ENCODE data around the gene FAM219B. TPM values are rescaled to one million over a fixed set of nuclear protein-coding genes. Genes with fewer than 3 reads are reported as not detected.
A peak's percentile ranks its signal among the peaks of the same experiment; 100 is the strongest.
"Not testable (repeated sequence)": the region's sequence is repeated elsewhere in the genome, so short reads cannot be mapped to it uniquely, and the experiment has no call there.

The FAM219B gene
- total RNA-seq, 1 experiment from 2014 or later: 29.3 TPM

GRCh38 chr15:74913799-74914198 lies 7.1 kb upstream of the FAM219B start:
- H3K27me3 ChIP-seq; DNase-seq; H3K9me3 ChIP-seq (replicated peaks); H3K4me1 ChIP-seq; H3K27ac ChIP-seq; H3K4me3 ChIP-seq: not testable (repeated sequence)
- peaks cover 55% of the 10 kb centered on the region for H3K36me3 ChIP-seq

- Histone ChIP-seq H3K4me1 (no peaks in the 10 kb centered on the region), H3K27me3 (no peaks in the 10 kb centered on the region), H3K4me3 (no peak overlapping the region), H3K36me3 (peaks cover 48% of the 10 kb centered on the region), H3K27ac (no peak overlapping the region), H3K9me3 (replicated peaks) (no peaks in the 10 kb centered on the region)
- DNase-seq: no peak
Measured at GRCh38 chr15:74913041-74913440, 6.4 kb upstream of the FAM219B start.

- H3K27ac ChIP-seq: no peak overlapping the region
- H3K9me3 ChIP-seq (replicated peaks): no peaks in the 10 kb centered on the region
- H3K27me3 ChIP-seq: no peaks in the 10 kb centered on the region
- H3K4me3 ChIP-seq: no peak overlapping the region
- no peaks in the 10 kb centered on the region for H3K4me1 ChIP-seq
- no peak for DNase-seq
- H3K36me3 ChIP-seq: peaks cover 17% of the 10 kb centered on the region
Measured at GRCh38 chr15:74908635-74909034, 2.0 kb upstream of the FAM219B start.

- peak overlapping the region; percentile 74 for H3K4me3 ChIP-seq
- H3K27ac ChIP-seq: peak overlapping the region; percentile 48
- DNase-seq: no peak
- H3K4me1 ChIP-seq: no peaks in the 10 kb centered on the region
- no peaks in the 10 kb centered on the region for H3K9me3 ChIP-seq (replicated peaks)
- no peaks in the 10 kb centered on the region for H3K27me3 ChIP-seq
- H3K36me3 ChIP-seq: peaks cover 5% of the 10 kb centered on the region; the same call in 1 of the 2 replicates
Measured at GRCh38 chr15:74907163-74907870, 666 bp upstream of the FAM219B start.

- peak overlapping the region; percentile 74 for H3K4me3 ChIP-seq
- H3K27me3 ChIP-seq: no peaks in the 10 kb centered on the region
- peak overlapping the region; percentile 48 for H3K27ac ChIP-seq
- DNase-seq: peak in 1 of 2 experiments; percentile 54
- H3K9me3 ChIP-seq (replicated peaks): no peaks in the 10 kb centered on the region
- peaks cover 4% of the 10 kb centered on the region; the same call in 1 of the 2 replicates for H3K36me3 ChIP-seq
- no peaks in the 10 kb centered on the region for H3K4me1 ChIP-seq
Measured at GRCh38 chr15:74906067-74906449, 593 bp downstream of the FAM219B start.

GRCh38 chr15:74904190-74904805 lies 2.4 kb downstream of the FAM219B start:
- Histone ChIP-seq H3K4me3 (no peak overlapping the region), H3K36me3 (peaks cover 13% of the 10 kb centered on the region), H3K27me3 (no peaks in the 10 kb centered on the region), H3K27ac (no peak overlapping the region), H3K9me3 (replicated peaks) (no peaks in the 10 kb centered on the region), H3K4me1 (no peaks in the 10 kb centered on the region)
- no peak for DNase-seq

GRCh38 chr15:74903676-74904075 lies 3.0 kb downstream of the FAM219B start:
- no peak for DNase-seq
- no peaks in the 10 kb centered on the region for H3K4me1 ChIP-seq
- no peak overlapping the region for H3K27ac ChIP-seq
- no peak overlapping the region for H3K4me3 ChIP-seq
- no peaks in the 10 kb centered on the region for H3K9me3 ChIP-seq (replicated peaks)
- H3K36me3 ChIP-seq: peaks cover 13% of the 10 kb centered on the region
- no peaks in the 10 kb centered on the region for H3K27me3 ChIP-seq

- Histone ChIP-seq H3K4me1 (no peaks in the 10 kb centered on the region), H3K36me3 (peaks cover 13% of the 10 kb centered on the region), H3K9me3 (replicated peaks) (no peaks in the 10 kb centered on the region), H3K27me3 (no peaks in the 10 kb centered on the region), H3K27ac (no peak overlapping the region), H3K4me3 (no peak overlapping the region)
- no peak for DNase-seq
Measured at GRCh38 chr15:74902295-74903075, 4.2 kb downstream of the FAM219B start.

GRCh38 chr15:74901612-74902063 lies 5.0 kb downstream of the FAM219B start:
- H3K4me1 ChIP-seq: no peaks in the 10 kb centered on the region
- DNase-seq: peak; percentile 49 to 78
- no peak overlapping the region for H3K27ac ChIP-seq
- no peak overlapping the region for H3K4me3 ChIP-seq
- H3K9me3 ChIP-seq (replicated peaks): no peaks in the 10 kb centered on the region
- H3K36me3 ChIP-seq: peaks cover 13% of the 10 kb centered on the region
- H3K27me3 ChIP-seq: no peaks in the 10 kb centered on the region

- no peaks in the 10 kb centered on the region for H3K9me3 ChIP-seq (replicated peaks)
- no peak overlapping the region for H3K4me3 ChIP-seq
- H3K4me1 ChIP-seq: no peaks in the 10 kb centered on the region
- no peaks in the 10 kb centered on the region for H3K27me3 ChIP-seq
- DNase-seq: no peak
- H3K36me3 ChIP-seq: peaks cover 9% of the 10 kb centered on the region
- H3K27ac ChIP-seq: no peak overlapping the region
Measured at GRCh38 chr15:74897300-74897701, 9.3 kb downstream of the FAM219B start.

- no peaks in the 10 kb centered on the region for H3K27me3 ChIP-seq
- H3K27ac ChIP-seq: no peak overlapping the region
- no peak for DNase-seq
- H3K36me3 ChIP-seq: peaks cover 9% of the 10 kb centered on the region
- no peak overlapping the region for H3K4me3 ChIP-seq
- no peaks in the 10 kb centered on the region for H3K4me1 ChIP-seq
- no peaks in the 10 kb centered on the region for H3K9me3 ChIP-seq (replicated peaks)
Measured at GRCh38 chr15:74896316-74896715, 10.3 kb downstream of the FAM219B start.

GRCh38 chr15:74895830-74896229 lies 10.8 kb downstream of the FAM219B start:
- Histone ChIP-seq H3K27ac (no peak overlapping the region), H3K4me1 (no peaks in the 10 kb centered on the region), H3K9me3 (replicated peaks) (no peaks in the 10 kb centered on the region), H3K27me3 (no peaks in the 10 kb centered on the region), H3K4me3 (no peak overlapping the region), H3K36me3 (peaks cover 7% of the 10 kb centered on the region)
- DNase-seq: no peak

GRCh38 chr15:74894383-74894782 lies 12.3 kb downstream of the FAM219B start:
- H3K27ac ChIP-seq; H3K4me3 ChIP-seq; H3K27me3 ChIP-seq; DNase-seq; H3K9me3 ChIP-seq (replicated peaks); H3K4me1 ChIP-seq; H3K36me3 ChIP-seq: not testable (repeated sequence)

GRCh38 chr15:74893627-74894026 lies 13.0 kb downstream of the FAM219B start:
- Histone ChIP-seq H3K36me3 (no peaks in the 10 kb centered on the region; the same call in 1 of the 2 replicates), H3K27me3 (no peaks in the 10 kb centered on the region), H3K27ac (no peak overlapping the region), H3K4me1 (no peaks in the 10 kb centered on the region), H3K4me3 (no peak overlapping the region), H3K9me3 (replicated peaks) (no peaks in the 10 kb centered on the region)
- no peak for DNase-seq

- Histone ChIP-seq H3K36me3 (no peaks in the 10 kb centered on the region; the same call in 1 of the 2 replicates), H3K4me3 (no peak overlapping the region), H3K9me3 (replicated peaks) (no peaks in the 10 kb centered on the region), H3K27ac (no peak overlapping the region), H3K4me1 (no peaks in the 10 kb centered on the region), H3K27me3 (no peaks in the 10 kb centered on the region)
- no peak for DNase-seq
Measured at GRCh38 chr15:74892931-74893330, 13.7 kb downstream of the FAM219B start.

Measured in SJCRH30 (cell line).